B cell (primary cell): ENCODE results near the gene SDHAF4.

Experiments
- CTCF ChIP-seq: fragments of 200-600 bp; IDR thresholded peaks from one replicate; pipeline ENCODE4 v1.8.0; 2022; ENCODE audit warnings: antibody characterized with exemption, mild to moderate bottlenecking
- EZH2 ChIP-seq: IDR thresholded peaks from 2 replicates; pipeline ENCODE4 v1.6.1; 2012; ENCODE audit warnings: borderline replicate concordance, low read depth, mild to moderate bottlenecking, moderate library complexity, low read length; ENCODE audit not compliant: insufficient read depth, poor library complexity, severe bottlenecking

- TF ChIP-seq CTCF = no peak
- TF ChIP-seq EZH2 = no peak
Measured at GRCh38 chr6:70586114-70586513, 19.4 kb downstream of the SDHAF4 start.
